ENCODE data around the gene MEF2C. TPM values are rescaled to one million over a fixed set of nuclear protein-coding genes. Genes with fewer than 3 reads are reported as not detected.
A peak's percentile ranks its signal among the peaks of the same experiment; 100 is the strongest.

The MEF2C gene
- total RNA-seq, 8 experiments from 2014 or later: 2.0 to 143 (median 21.7) TPM

GRCh38 chr5:88841212-88841611 lies 41.8 kb downstream of the MEF2C start:
- H3K4me1 ChIP-seq (replicated peaks in 1 of 2): no peaks in the 10 kb centered on the region
- in situ Hi-C loops (cut with MboI; ENCODE audit: low pct_unique_long_range_greater_than_20kb in 2 of 9, low sequenced_read_pairs in 9 of 9, unreplicated experiment in 9 of 9): no loop called here
- 57 to 88% (median 80%) methylated on average over 2 to 4 of the region's 4 CpGs; no CpG with 5 or more reads in 1 of the 10 experiments for WGBS, 10 experiments
- no peak overlapping the region for H3K27ac ChIP-seq
- ATAC-seq (replicated peaks in 6 of 8): no peak
- no peak overlapping the region for H3K4me3 ChIP-seq

DNA sequence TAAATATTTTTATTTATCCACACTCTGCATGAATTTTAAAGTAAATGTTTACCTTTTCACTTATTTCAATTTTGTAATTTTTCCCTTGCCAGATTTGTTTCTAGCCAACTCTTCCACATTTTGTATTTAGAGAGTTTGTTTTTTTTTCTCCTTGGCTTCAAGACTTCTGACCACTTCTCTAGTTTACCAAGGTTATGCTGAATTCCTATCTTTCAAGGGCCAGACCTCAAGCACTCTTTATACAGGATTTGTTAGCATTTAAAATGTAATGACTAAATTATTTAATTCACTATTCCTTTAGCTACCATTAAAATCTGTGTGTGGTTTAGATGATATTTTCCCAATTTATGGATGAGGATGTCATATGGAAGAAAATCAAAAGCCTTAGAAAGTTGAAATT lies 42.5 kb downstream of the MEF2C start:
- H3K4me3 ChIP-seq: no peak overlapping the region
- no peak for ATAC-seq (replicated peaks in 6 of 8)
- no peak overlapping the region for H3K27ac ChIP-seq
- H3K4me1 ChIP-seq (replicated peaks in 1 of 2): no peaks in the 10 kb centered on the region
- in situ Hi-C loops (cut with MboI; ENCODE audit: low pct_unique_long_range_greater_than_20kb in 2 of 9, low sequenced_read_pairs in 9 of 9, unreplicated experiment in 9 of 9): no loop called here

DNA sequence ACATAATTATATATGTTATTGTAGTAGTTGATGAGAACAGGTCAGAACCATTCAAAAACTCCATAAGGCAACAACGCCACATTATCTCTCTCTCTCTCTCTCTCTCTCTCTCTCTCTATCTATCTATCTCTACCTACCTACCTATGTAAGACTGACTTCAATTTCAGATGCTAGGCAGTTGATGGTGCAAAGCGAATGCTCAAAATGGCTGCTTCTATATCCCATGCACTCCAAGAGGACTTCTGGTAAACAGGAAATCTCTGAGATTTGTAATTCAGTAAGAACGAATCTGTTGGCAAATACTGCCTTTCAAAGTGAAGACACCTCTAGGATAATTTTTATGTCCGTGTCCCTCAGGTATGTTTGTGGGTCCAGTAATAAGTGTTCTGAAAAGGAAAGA lies 43.7 kb downstream of the MEF2C start:
- Histone ChIP-seq H3K4me3 (no peak overlapping the region), H3K4me1 (replicated peaks in 1 of 2) (no peaks in the 10 kb centered on the region), H3K27ac (no peak overlapping the region)
- WGBS, 10 experiments: 73 to 100% (median 89%) methylated on average over 1 to 4 of the region's 4 CpGs; no CpG with 5 or more reads in 1 of the 10 experiments
- ATAC-seq (replicated peaks in 6 of 8): no peak
- in situ Hi-C loops (cut with MboI; ENCODE audit: low pct_unique_long_range_greater_than_20kb in 2 of 9, low sequenced_read_pairs in 9 of 9, unreplicated experiment in 9 of 9): no loop called here

DNA sequence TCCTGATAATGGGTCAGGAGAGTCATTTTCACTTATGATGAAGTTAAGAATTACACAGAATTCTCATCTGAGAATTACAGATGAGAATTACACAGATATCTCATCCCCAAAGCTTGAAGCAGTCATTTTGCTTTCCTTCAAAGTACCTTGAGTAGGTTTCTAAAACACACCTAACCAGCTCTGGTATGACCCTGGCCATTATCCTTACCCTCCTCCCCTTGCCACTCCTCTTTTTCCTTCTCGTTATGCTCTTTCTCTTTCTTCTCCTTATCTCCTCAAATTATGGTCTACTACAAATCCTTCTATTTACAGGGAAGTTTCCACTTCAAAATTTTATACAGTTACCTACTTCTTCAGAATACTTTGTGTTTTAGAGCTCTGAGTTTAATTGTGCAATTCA lies 44.5 kb downstream of the MEF2C start:
- WGBS, 10 experiments: 40 to 100% (median 76%) methylated on average over 1 of the region's 1 CpG; no CpG with 5 or more reads in 2 of the 10 experiments
- ATAC-seq (replicated peaks in 6 of 8): no peak
- no peak overlapping the region for H3K4me3 ChIP-seq
- in situ Hi-C loops (cut with MboI; ENCODE audit: low pct_unique_long_range_greater_than_20kb in 2 of 9, low sequenced_read_pairs in 9 of 9, unreplicated experiment in 9 of 9): no loop called here
- peaks cover 0 to 1% of the 10 kb centered on the region in 2 donors for H3K4me1 ChIP-seq (replicated peaks in 1 of 2)
- H3K27ac ChIP-seq: no peak overlapping the region

GRCh38 chr5:88837817-88838216 lies 45.2 kb downstream of the MEF2C start:
- 60 to 100% (median 90%) methylated on average over 1 of the region's 1 CpG; no CpG with 5 or more reads in 1 of the 10 experiments for WGBS, 10 experiments
- Histone ChIP-seq H3K4me3 (no peak overlapping the region), H3K4me1 (replicated peaks in 1 of 2) (peaks cover 0 to 6% of the 10 kb centered on the region in 2 donors), H3K27ac (no peak overlapping the region)
- no peak for ATAC-seq (replicated peaks in 6 of 8)
- in situ Hi-C loops (cut with MboI; ENCODE audit: low pct_unique_long_range_greater_than_20kb in 2 of 9, low sequenced_read_pairs in 9 of 9, unreplicated experiment in 9 of 9): no loop called here

DNA sequence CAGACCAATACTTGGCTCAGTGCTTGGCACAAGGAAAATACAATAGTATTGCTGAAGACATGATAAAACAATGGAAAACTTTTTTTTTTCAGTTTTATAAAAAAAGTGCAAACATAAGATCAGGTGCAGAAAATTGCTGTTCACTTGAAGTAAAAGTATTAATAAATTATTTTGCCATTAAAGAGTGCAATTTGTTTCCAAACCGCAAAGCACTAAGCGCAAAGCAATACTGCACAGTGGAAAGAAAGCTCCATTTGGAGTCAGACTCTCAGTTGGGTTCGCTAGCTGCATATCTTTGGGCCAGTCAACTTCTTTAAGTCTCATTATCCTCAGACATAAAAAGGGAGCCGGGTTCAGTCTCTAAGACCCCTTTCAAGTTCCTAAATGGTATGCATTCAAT lies 45.8 kb downstream of the MEF2C start:
- Histone ChIP-seq H3K4me1 (replicated peaks in 1 of 2) (peaks cover 0 to 12% of the 10 kb centered on the region in 2 donors), H3K4me3 (no peak overlapping the region), H3K27ac (no peak overlapping the region)
- ATAC-seq (replicated peaks in 6 of 8): no peak
- in situ Hi-C loops (cut with MboI; ENCODE audit: low pct_unique_long_range_greater_than_20kb in 2 of 9, low sequenced_read_pairs in 9 of 9, unreplicated experiment in 9 of 9): no loop called here
- WGBS, 10 experiments: 75 to 100% (median 90%) methylated on average over 1 to 4 of the region's 4 CpGs

DNA sequence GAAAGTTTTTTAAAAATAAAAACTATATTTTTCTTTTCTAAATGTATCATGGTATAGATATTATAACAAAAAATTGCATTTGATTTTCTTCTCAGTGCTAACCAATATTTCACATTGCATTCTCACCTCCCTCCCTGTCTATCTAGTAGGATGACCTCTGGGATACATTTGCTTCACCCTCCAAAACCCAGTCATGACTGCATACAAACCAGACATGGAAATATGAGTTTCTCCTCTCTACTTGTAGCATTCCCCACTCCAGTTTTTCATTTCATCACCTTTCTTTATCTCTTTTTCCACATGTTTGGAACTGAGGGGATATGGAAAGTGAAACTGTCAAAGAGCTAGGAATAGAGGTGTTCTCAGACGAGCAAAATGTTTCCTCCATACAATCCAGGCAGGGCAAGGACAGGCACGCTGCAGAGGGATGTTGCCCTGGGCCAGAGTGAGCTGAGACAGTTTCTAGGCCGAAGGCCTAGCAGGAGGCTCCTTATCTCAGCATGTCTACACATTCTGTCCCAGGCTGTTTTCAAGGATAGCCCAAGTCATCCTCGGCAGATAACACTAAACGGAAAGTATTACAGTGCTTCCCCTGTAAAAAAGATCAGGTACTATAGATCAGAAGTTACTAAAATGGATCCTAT lies 46.7 kb downstream of the MEF2C start:
- in situ Hi-C loops (cut with MboI; ENCODE audit: low pct_unique_long_range_greater_than_20kb in 2 of 9, low sequenced_read_pairs in 9 of 9, unreplicated experiment in 9 of 9): no loop called here
- Histone ChIP-seq H3K4me3 (no peak overlapping the region), H3K4me1 (replicated peaks in 1 of 2) (peaks cover 0 to 12% of the 10 kb centered on the region in 2 donors), H3K27ac (no peak overlapping the region)
- peak in 1 of 8 experiments; percentile 16 for ATAC-seq (replicated peaks in 6 of 8)
- WGBS, 10 experiments: 72 to 100% (median 92%) methylated on average over 1 to 5 of the region's 5 CpGs; no CpG with 5 or more reads in 2 of the 10 experiments

GRCh38 chr5:88834499-88834898 lies 48.5 kb downstream of the MEF2C start:
- ATAC-seq (replicated peaks in 6 of 8): no peak
- peaks cover 0 to 18% of the 10 kb centered on the region in 2 donors for H3K4me1 ChIP-seq (replicated peaks in 1 of 2)
- 50 to 100% (median 82%) methylated on average over 2 to 4 of the region's 4 CpGs; no CpG with 5 or more reads in 3 of the 10 experiments for WGBS, 10 experiments
- H3K27ac ChIP-seq: no peak overlapping the region
- in situ Hi-C loops (cut with MboI; ENCODE audit: low pct_unique_long_range_greater_than_20kb in 2 of 9, low sequenced_read_pairs in 9 of 9, unreplicated experiment in 9 of 9): no loop called here
- H3K4me3 ChIP-seq: no peak overlapping the region

DNA sequence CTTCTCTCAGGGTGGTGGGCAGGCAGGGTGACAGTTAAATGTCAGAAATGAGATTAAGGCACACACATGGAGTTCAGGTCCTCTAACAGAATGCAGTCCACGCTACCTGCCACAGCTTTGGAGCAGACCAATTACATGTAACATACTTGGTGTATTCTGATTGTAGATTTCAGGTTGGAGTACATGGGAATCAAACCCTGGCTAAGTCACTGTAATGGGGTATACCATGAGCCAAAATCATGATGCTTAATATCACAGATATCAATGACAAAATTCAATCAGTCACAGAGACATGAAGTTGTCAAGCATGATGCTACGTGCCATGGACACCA lies 48.9 kb downstream of the MEF2C start:
- in situ Hi-C loops (cut with MboI; ENCODE audit: low pct_unique_long_range_greater_than_20kb in 2 of 9, low sequenced_read_pairs in 9 of 9, unreplicated experiment in 9 of 9): no loop called here
- H3K27ac ChIP-seq: no peak overlapping the region
- H3K4me1 ChIP-seq (replicated peaks in 1 of 2): peaks cover 0 to 18% of the 10 kb centered on the region in 2 donors
- no peak for ATAC-seq (replicated peaks in 6 of 8)
- no peak overlapping the region for H3K4me3 ChIP-seq
- 90 to 100% (median 100%) methylated on average over 1 to 2 of the region's 2 CpGs; no CpG with 5 or more reads in 4 of the 10 experiments for WGBS, 10 experiments

GRCh38 chr5:88833371-88834130 lies 49.4 kb downstream of the MEF2C start:
- H3K27ac ChIP-seq: no peak overlapping the region
- H3K4me3 ChIP-seq: no peak overlapping the region
- in situ Hi-C loops (cut with MboI; ENCODE audit: low pct_unique_long_range_greater_than_20kb in 2 of 9, low sequenced_read_pairs in 9 of 9, unreplicated experiment in 9 of 9): no loop called here
- H3K4me1 ChIP-seq (replicated peaks in 1 of 2): peaks cover 0 to 18% of the 10 kb centered on the region in 2 donors
- ATAC-seq (replicated peaks in 6 of 8): peak in 5 of 8 experiments; percentile 42 to 83 (median 59)
- WGBS, 10 experiments: 0 to 100% (median 71%) methylated on average over 1 to 7 of the region's 7 CpGs

DNA sequence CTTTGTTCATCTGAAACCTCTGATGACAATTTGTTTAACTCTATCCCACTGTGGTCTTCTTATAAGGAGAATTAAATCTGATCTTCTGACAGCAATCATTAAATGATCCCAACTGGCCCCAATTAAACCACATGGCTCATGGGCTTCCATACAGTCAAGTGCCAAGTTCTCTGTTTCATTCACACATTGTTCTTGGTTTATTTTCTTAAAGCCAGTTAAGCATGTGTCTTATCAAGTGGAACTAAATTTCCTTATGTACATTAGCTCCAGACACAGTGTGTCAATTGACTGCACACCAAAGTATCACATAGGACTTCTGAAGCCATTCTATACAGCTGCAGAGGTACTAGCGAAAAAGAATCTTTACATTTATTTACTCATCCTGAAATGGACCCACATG lies 51.2 kb downstream of the MEF2C start:
- in situ Hi-C loops (cut with MboI; ENCODE audit: low pct_unique_long_range_greater_than_20kb in 2 of 9, low sequenced_read_pairs in 9 of 9, unreplicated experiment in 9 of 9): no loop called here
- H3K27ac ChIP-seq: no peak overlapping the region

GRCh38 chr5:88830567-88830966 lies 52.4 kb downstream of the MEF2C start:
- in situ Hi-C loops (cut with MboI; ENCODE audit: low pct_unique_long_range_greater_than_20kb in 2 of 9, low sequenced_read_pairs in 9 of 9, unreplicated experiment in 9 of 9): no loop called here
- H3K4me3 ChIP-seq: no peak overlapping the region
- H3K27ac ChIP-seq: no peak overlapping the region
- ATAC-seq (replicated peaks in 6 of 8): no peak
- H3K4me1 ChIP-seq (replicated peaks in 1 of 2): peaks cover 3 to 18% of the 10 kb centered on the region in 2 donors

More for the DNA sequence above, 51.2 kb downstream of the MEF2C start:
- no peak overlapping the region for H3K4me3 ChIP-seq
- H3K4me1 ChIP-seq (replicated peaks in 1 of 2): peaks cover 3 to 18% of the 10 kb centered on the region in 2 donors
- ATAC-seq (replicated peaks in 6 of 8): no peak
- 86 to 100% (median 100%) methylated on average over 1 of the region's 1 CpG; no CpG with 5 or more reads in 3 of the 10 experiments for WGBS, 10 experiments

- WGBS, 10 experiments: 0 to 100% (median 93%) methylated on average over 1 to 3 of the region's 3 CpGs; no CpG with 5 or more reads in 2 of the 10 experiments
- H3K4me1 ChIP-seq (replicated peaks in 1 of 2): peaks cover 3 to 21% of the 10 kb centered on the region in 2 donors
- ATAC-seq (replicated peaks in 6 of 8): no peak
- in situ Hi-C loops (cut with MboI; ENCODE audit: low pct_unique_long_range_greater_than_20kb in 2 of 9, low sequenced_read_pairs in 9 of 9, unreplicated experiment in 9 of 9): no loop called here
- no peak overlapping the region for H3K27ac ChIP-seq
- H3K4me3 ChIP-seq: no peak overlapping the region
Measured at GRCh38 chr5:88829775-88830174, 53.2 kb downstream of the MEF2C start.
